LNCAP (cell line): Measurements from ENCODE around the gene PREX1.

Experiments used
- TF ChIP-seq, protein P1 (sequence below): fragments of 450-650 bp; IDR thresholded peaks from 2 replicates; pipeline ENCODE4 v1.5.1; 2017; ENCODE audit warnings: mild to moderate bottlenecking

The PREX1 gene

DNA sequence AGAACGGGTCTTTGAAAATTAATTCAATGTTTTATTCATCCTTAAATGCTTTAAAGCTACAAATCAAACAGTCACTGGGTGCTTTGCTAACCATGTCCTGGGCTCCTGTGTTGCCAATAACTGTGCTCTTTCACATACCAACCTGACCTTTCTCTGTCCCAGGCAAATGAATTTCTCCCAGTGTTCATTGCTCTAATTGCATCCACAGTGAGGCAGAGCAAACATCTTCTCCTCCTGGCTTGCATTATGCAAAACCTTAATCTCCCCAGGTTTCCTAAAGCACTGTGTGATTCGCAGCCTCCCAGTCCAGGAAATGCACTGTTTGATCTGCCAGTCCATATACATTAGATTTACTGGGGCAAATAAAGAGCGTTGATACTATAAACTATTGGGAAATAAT, 219.0 kb downstream of the PREX1 start:
- TF ChIP-seq, protein P1, sequence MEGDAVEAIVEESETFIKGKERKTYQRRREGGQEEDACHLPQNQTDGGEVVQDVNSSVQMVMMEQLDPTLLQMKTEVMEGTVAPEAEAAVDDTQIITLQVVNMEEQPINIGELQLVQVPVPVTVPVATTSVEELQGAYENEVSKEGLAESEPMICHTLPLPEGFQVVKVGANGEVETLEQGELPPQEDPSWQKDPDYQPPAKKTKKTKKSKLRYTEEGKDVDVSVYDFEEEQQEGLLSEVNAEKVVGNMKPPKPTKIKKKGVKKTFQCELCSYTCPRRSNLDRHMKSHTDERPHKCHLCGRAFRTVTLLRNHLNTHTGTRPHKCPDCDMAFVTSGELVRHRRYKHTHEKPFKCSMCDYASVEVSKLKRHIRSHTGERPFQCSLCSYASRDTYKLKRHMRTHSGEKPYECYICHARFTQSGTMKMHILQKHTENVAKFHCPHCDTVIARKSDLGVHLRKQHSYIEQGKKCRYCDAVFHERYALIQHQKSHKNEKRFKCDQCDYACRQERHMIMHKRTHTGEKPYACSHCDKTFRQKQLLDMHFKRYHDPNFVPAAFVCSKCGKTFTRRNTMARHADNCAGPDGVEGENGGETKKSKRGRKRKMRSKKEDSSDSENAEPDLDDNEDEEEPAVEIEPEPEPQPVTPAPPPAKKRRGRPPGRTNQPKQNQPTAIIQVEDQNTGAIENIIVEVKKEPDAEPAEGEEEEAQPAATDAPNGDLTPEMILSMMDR: no peak

DNA sequence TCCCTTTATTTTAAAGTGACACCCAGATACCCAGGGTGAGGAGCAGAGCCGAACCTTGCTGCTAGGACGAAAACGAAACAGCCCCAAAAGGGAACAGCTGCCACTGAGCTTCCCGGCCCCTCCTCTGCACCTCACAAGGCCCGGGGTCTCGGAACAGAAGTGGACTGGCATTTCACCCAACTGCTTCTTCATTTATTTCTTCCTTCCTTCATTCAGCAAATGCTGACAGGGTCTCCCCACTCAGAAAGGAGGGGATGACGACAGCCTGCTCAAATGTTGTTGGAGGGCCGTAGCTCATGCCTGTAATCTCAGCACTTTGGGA, 220.3 kb downstream of the PREX1 start:
- TF ChIP-seq, protein P1: no peak

DNA sequence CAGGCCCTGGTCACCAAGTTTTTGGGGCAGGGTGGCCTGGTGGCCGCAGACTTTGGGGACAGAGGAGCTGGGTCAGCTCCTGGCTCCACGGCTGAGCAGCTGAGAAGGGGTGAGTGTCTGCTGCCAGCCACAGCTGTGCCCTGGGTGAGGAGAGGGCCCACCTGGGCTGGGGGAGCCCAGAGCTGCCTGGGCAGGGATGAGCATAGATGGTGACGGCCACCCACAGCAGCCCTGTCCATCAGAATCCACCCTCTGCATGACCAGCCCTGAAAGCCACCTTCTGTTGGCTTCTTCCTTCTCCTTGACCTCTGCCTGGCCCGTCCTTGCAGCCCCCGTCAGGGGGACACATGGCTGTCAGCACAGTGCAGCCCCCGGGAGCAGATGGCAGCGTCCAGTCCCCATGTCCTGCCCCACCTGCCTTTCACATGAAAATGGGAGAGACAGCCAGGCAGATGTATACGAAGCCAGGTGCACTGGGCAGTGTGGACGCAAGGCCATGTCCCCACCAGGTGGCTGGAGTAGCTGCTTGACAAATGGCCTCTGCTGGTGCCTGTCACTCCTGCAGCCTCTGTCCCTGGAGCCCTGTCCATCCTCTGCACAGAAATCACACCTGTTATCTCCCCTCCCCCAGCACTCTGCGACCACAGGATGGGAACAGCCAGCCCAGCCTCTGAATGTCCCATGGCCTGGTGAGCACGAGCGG, 220.8 kb downstream of the PREX1 start:
- TF ChIP-seq, protein P1: no peak

DNA sequence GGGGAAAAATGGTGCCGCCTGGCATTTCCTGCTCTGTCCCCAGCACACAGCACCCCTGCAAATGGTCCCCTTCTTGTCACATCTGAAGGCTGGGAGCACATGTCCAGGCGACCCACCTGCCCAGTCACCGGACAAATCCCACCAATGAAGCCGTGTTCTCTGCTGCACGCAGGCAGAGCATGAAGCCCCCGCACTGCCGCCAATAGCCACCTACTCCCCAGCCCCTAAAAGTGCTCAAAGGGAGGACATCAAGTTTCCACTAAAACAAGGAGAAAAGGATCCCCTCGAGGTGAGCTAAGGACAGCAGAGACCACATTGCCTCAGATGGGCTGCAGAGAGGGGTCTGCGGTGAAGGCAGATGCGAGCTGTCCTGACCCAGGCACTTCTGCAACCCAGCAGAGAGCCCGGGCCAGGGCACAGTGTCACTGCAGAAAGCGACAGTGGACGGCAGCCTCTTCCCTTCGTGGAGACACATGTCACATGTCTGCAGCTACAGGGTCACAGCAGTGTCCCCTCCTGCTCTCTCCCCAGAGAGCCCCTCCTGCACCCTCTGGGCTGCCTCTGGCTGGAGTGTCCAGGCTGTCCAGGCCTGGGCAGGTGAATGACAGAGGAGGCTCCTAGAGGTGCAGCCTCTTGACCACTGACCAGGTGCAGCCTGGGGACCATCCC, 221.5 kb downstream of the PREX1 start:
- TF ChIP-seq, protein P1: no peak

DNA sequence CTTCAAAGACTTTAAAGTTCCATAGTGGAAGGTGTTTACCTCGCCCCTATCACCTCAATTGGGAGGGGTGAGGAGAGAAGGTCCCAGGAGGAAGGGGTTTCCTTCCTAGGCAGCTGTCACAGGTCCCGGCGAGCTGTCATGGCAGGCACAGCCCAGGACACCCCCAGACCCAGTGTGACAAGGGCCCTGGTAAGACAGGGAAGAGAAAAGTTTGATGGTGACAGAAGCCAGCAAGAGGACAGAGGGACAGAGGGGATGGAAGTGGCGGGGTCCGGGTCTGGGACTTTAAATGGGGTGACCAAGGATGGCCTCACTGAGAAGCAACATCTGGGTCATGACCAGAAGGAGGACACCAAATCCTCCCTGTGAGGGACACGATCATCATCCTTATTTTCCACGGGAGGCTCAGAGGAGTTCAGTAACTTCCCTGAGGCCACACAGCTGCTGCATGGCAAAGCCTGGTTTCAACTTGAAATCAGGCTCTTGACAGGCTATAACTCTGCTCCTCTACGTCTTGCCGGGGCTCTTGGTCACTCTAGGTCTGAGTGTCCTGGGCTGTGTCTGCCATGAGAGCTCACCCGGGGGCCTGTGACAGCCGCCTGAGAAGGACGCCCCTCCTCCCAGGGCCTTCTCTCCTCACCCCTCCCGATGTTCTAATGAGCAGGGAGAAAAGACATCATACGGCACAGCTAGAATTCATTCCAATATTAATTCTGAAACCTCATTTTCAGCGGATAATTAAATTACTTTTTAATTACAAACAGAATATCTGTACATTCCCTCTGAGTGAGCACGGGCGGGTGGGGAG, 222.2 kb downstream of the PREX1 start:
- TF ChIP-seq, protein P1: no peak

DNA sequence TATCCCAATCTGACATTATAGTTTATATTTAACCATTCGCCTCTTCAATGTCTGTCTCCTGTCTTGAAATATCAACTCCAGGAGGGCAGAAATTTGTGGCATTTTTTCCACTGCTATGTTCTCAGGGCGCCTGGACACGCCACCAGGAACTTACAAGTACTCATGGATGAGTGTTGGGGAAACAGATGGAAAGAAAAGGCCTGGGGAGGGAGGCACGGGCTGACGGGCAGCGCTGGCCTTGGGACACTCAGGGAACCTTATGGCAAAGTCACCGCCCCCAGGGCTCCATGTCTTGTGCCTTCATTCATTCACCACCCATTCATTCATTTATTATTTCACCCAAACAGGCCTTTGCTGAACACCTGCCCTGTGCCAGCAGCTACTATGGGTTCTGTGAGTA, 222.9 kb downstream of the PREX1 start:
- TF ChIP-seq, protein P1: no peak

DNA sequence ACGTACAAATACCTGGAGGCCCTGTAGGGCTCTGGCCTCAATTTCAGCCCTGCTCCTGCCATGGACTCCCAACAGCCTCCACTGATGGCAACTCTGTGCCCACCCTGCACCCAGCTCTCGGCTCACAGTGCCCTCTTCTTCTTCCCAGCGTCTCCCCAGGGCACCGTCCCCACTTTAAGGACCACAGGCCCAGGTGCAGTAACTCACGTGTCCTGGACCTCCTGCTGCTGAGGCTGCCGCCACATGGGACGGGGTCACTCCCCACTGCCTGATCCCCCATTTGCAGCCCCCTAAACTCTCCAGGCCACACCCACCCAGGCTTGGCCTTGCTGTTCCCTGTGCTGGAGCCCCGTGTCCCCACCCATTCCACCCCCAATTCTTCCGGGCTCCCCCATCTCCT, 223.4 kb downstream of the PREX1 start:
- TF ChIP-seq, protein P1: no peak
